Measurements from ENCODE around the gene IFI44L.
A peak's percentile ranks its signal among the peaks of the same experiment; 100 is the strongest.

The IFI44L gene

DNA sequence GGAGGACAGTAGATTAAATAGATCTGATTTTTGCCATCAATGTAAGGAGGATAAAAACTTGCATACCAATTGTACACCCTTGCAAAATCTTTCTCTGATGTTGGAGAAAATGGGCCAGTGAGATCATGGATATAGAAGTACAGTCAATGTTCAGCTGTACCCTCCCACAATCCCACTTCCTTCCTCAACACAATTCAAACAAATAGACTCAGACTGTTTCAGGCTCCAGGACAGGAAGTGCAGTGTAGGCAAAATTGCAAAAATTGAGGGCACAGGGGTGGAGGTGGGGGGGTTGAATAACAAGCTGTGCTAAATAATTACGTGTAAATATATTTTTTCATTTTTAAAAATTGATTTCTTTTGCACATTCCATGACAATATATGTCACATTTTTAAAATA, 25.5 kb downstream of the IFI44L start:
- DNase-seq, result no peak

- no peak for DNase-seq
These were observed 27.0 kb downstream of the IFI44L start for GRCh38 chr1:78647238-78647637.

DNA sequence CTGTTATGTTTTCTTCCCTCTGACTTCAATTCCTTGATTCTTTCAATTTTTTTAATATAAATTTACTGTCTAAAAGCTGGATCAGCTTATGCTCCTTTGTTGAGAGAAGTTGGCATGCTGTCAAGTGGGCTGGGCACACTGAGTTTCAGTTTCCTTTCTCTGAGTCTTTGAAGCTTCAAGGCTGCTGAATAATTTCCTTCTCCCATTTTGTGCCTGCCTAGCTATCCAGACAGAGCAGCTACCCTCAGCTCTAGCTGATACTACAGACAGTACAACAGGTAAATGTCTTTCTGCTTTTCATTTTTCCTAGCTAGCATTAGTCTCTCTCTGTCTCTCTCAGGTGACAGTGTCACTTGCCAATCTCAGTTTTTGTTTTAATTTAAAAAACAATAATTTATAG, 29.4 kb downstream of the IFI44L start, which contains the start of gene IFI44:
TSS of gene IFI44 (plus strand) at position 204 of the 400 bp plus-strand sequence. CDS start 365 bp downstream, outside the sequence.
- no peak for DNase-seq

GRCh38 chr1:78650114-78650660, 29.9 kb downstream of the IFI44L start:
- no peak for DNase-seq

GRCh38 chr1:78651241-78651640, 31.0 kb downstream of the IFI44L start:
- no peak for DNase-seq

DNA sequence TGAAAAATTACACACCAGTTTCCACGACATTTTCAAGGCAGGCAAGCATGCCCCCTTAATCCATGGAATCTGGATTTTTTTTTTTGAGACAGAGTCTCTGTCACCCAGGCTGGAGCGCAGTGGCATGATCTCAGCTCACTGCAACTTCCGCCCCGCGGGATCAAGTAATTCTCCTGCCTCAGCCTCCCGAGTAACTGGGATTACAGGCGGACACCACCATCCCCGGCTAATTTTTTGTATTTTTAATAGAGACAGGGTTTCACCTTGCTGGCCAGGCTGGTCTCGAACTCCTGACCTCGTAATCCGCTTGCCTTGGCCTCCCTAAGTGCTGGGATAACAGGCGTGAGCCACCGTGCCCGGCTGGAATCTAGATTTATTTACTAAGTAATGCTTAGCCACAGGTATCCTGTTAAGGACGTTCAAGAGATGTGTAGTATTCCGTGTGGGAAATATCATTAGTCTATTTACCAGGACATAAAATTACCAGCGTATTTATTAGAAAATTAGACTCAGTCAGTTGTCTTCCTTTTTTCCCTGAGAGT, 31.8 kb downstream of the IFI44L start:
- no peak for DNase-seq

DNA sequence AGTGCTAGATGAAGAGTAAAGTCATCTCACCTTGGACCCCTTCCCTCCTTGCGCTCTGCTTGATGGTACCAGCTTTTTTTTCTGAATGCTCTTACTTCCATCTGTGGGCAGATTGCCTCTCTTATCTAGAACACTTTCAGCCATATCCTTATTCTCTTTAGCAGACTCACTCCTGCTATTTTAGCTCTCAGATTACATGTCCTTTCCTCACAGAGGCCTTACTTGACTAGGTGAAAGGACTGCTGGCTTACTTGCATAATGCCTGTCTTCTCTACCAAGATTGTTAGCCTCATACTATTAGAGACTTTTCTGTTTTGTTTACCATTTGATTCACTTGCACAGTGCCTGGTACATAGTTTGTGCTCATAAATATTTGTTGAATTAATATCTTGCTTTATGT, 38.7 kb downstream of the IFI44L start:
- DNase-seq, result no peak

GRCh38 chr1:78663923-78664322, 43.7 kb downstream of the IFI44L start:
- no peak for DNase-seq

- no peak for DNase-seq
These were observed 44.5 kb downstream of the IFI44L start for GRCh38 chr1:78664763-78665162.

DNA sequence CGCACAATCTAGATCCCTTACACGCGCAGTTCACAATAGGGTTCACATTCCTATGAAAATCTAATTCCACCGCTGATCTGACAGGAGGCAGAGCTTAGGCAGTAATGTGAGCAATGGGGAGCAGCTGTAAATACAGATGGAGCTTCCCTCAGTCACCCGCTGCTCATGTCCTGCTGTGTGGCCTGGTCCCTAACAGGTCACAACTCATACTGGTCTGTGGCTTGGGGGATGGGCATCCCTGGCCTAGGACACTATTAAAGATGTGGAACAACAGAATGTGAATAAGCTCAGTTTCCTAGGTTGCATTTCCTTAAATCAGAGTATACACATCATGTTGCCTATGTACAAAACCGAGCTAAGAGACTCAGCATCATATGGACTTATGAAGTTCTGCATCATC, 45.6 kb downstream of the IFI44L start:
- no peak for DNase-seq

GRCh38 chr1:78667939-78668338, 47.7 kb downstream of the IFI44L start:
- no peak for DNase-seq

DNA sequence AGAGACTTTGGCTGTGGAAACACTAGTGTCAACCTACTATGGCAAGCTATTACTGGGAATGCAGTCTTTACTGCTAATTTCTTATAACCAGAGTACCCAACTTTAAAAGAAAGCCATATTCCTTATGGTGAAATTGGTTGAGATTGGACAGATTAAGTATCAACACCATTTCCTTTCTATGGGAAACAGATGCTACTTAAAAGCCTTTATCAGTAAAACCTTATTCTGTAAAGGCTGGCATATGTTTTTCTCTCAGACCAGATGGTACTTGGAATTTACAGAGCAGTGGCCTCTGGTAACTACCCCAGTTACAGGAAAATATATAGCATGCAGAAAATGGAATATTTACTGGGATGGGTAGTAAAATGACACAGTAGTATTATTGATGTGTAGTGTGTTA, 48.2 kb downstream of the IFI44L start:
- no peak for DNase-seq

DNA sequence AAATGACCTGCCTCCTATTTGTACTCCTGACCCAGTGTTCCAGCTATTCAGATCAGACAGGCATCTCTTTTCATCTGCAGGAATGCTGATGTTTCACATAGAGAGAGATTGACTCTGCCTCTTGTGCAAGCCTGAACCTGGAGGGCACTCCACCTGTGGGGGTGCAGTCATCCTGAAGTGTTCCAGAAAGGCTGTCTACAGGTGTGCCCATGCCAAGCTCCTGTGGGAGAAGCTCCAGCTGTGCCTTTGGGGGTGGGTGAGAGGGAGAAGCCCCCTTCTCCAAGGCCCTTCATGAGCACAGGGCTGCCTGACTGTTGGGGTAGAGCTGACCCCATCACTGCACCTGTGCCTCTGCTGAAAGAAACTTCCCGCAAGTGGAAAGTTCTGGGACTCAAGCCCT, 52.2 kb downstream of the IFI44L start:
- no peak for DNase-seq

GRCh38 chr1:78673120-78673519, 52.9 kb downstream of the IFI44L start:
- no peak for DNase-seq

GRCh38 chr1:78676347-78676982, 56.2 kb downstream of the IFI44L start:
- DNase-seq, result peak; percentile 9

DNA sequence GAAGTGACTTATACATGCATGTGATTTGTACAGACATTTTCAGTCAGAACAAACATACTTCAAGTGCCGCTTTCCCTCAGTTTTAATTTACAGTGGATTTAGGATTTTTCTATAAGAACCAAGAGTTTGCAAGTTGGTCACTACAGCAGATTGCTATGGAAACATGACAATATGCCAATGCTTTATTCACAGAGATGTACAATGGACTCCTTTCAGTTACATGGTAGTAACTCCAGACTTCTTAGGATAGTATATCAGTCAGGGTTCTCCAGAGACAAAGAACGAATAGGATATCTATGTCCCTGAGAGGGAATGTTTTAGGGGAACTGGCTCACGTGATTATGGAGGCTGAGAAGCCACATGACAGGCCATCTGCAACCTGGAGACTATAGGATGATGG, 56.7 kb downstream of the IFI44L start:
- DNase-seq, result no peak

- no peak for DNase-seq
These were observed 57.5 kb downstream of the IFI44L start for GRCh38 chr1:78677788-78678187.

DNA sequence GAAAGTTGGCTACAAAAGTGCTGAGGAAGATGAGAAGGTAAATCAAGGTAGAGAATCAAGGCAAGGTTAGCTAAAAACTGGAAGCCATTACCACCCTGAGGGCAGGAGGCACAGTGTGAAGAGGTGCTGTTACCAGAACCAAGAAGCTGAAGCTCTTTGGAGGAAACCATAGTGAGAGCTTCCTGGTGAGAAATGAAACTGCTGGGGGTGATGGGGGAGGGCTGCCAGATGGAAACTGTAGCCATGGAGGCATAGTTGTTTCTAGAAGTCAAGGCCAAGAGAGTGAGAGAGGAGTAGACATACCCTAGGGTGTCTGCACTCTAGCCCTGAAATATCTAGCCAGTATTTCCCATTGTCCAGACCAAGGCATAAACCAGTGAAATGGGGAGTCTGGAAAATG, 58.1 kb downstream of the IFI44L start:
- DNase-seq, result no peak

DNA sequence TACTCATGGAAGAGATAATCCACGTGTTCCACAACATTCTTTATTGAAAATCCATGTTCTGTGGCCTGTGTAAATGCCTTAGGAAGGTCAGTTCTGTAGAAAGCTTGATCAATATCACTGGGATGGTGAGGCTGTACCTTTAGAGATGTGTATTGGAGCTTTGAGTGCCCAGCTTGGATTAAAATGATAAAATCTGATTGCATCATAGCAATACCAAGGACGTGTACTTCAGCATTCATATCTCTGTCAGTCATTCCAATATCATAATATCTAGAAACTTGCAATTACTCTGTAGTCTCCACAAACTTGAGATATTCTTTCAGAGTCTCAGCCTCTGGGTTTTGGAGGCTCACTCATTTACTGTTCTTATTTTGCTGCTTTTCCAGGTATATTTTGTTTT, 61.0 kb downstream of the IFI44L start:
- DNase-seq, result no peak

GRCh38 chr1:78682496-78682895, 62.2 kb downstream of the IFI44L start:
- DNase-seq, result no peak

DNA sequence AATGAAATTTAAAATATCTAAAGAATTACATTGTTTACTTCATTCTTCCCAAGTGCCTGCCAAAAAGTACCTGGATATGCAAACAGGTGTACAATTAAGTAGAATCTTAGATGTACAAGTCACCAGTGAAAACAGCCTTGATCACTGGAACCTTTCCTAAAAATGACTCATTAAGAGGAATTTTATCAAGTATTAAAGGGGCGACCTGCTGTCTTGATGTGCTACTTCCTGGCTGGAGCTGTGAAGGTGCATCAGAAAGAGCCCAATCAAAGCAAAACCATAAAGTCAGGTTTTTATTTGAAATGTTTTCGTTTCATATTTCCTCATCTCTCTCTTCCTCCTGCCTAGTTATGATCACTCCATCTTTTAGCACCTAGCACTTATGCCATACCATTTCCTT, 62.8 kb downstream of the IFI44L start:
- no peak for DNase-seq

DNA sequence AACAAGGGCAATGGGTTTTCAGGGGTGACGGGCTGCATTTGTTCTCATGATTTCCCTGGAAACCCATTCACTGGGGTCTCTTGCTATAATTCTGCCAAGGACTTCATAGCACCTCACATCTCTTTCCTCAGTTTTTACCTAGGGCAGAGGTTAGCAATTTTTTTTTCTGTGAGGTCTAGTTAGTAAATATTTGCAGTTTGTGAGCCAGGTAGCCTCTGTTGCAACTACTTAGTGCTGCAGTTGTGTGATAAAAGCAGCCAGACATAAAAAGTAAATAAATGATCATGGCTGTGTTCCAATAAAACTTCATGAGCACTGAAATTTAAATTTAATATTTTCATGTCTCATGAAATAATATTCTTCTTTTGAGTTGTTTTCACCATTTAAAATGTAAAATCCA, 67.1 kb downstream of the IFI44L start:
- DNase-seq, result no peak

GRCh38 chr1:78687914-78688313, 67.7 kb downstream of the IFI44L start:
- no peak for DNase-seq

DNA sequence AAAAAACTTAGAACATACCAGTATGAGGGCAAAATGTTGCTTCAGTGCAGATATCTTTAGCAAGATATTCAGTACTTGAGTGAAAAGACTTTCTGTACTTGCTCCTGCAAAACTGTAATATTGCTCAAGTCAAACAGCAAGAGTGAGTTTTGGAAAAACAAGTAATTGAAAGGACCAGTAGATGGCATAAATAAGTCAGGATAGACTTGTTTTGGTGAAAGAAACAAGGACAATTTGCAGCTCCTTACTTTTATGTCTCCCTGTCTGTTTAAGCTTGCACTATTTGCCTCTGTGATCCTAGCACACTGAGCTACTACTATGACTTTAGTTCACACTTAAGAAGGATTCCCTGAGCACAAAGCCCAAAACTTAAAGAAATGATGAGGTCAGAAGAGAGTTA, 68.4 kb downstream of the IFI44L start:
- DNase-seq, result no peak

DNA sequence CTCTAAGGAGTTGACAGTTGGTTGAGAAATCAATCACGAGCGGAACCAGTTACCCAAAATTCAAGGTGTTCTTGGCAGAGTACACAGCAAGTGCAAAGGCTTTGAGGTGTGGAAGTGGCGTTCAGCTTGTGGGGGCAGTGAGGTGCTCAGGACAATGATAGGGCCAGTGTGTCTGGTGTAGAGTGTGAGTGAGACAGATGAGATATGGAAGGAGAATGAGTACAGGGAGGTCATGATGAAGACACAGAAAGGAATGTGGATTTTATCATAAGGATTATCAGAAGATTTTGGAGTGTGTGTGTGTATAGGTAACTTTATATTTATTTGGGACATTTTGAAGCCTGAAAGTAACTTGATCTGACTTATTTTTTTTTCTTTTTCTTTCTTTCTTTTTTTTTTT, 70.3 kb downstream of the IFI44L start:
- DNase-seq, result no peak
